Measurements from ENCODE around the gene RNF126.

- TF ChIP-seq POLR2A (IDR thresholded peaks at IDR 0.05; ENCODE audit: low read length) (no peak), GATA1 (IDR thresholded peaks at IDR 0.05; ENCODE audit: low read depth, low read length) (no peak)
Measured at GRCh38 chr19:650121-650520, 12.9 kb downstream of the RNF126 start.
